Erythroblast (primary cell): ENCODE results near the gene SPTA1.

Experiments
- GATA1 ChIP-seq: IDR thresholded peaks from 2 replicates; pipeline ENCODE4 v1.6.1; 2011; ENCODE audit warnings: low read depth, mild to moderate bottlenecking, control low read depth, low read length, moderate library complexity
- POLR2A ChIP-seq: IDR thresholded peaks from 2 replicates; pipeline ENCODE4 v1.6.1; 2011; ENCODE audit warnings: mild to moderate bottlenecking, low read length

DNA sequence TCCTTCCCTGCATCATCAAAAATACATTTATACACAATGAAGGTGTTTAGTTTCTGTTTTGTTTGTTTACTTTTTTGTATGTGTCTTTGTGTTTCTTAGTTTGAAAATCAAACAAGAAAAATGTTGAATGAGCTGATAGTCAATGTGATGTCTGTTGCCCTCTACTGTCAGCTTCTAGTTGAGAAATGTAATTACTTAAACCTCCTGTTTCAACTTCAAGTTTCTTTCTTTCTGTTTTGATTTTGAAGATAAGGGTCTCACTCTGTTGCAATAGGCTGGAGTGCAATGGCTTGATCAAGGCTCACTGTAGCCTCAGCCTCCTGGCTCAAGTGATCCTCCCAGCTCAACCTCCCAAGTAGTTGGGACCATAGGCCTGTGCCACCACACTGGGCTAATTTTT lies 37.5 kb downstream of the SPTA1 start:
- no peak for TF ChIP-seq POLR2A
- no peak for TF ChIP-seq GATA1
